GM13977 (cell line): Measurements from ENCODE around the gene CHST1.

Experiments used
- DNase-seq: peaks from one replicate; pipeline ENCODE4 v3.0.0; 2012; ENCODE audit warnings: low spot score
- CTCF ChIP-seq: IDR thresholded peaks from 2 replicates; pipeline ENCODE4 v1.5.1; 2012; ENCODE audit warnings: mild to moderate bottlenecking, control low read depth; ENCODE audit not compliant: insufficient read depth; ENCODE audit errors: extremely low read depth, missing control alignments
- in situ Hi-C: fragments of 300-500 bp; cut with MboI; formaldehyde crosslinking; loops from one replicate; pipeline ENCODE4 v1.12.0; 2022; ENCODE audit warnings: low sequenced_read_pairs, low pct_unique_long_range_greater_than_20kb, mixed read lengths, inconsistent platforms; ENCODE audit not compliant: unreplicated experiment

CHST1 gene

DNA sequence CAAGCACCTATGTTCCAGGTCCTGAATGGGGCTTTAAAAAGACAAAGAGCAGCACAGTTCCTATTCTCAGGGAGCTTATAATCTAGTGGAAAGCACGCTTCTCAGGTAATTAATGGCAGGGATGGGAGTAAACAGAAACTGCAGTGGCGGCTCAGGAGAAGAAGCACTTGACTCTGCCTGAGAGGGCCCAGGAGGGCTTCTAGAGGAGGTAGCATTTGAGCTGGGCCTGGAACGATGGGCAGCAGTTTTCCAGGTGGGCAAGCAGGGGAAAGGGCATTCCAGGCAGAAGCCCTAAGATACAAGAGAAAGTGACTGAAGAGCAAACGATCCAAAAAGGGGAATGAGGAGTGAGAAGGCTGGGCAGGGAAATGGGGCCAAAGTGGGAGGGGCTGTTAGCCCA is 37.1 kb upstream of the CHST1 start:
- no peak for TF ChIP-seq CTCF
- DNase-seq = no peak
- in situ Hi-C loops = no loop called here

DNA sequence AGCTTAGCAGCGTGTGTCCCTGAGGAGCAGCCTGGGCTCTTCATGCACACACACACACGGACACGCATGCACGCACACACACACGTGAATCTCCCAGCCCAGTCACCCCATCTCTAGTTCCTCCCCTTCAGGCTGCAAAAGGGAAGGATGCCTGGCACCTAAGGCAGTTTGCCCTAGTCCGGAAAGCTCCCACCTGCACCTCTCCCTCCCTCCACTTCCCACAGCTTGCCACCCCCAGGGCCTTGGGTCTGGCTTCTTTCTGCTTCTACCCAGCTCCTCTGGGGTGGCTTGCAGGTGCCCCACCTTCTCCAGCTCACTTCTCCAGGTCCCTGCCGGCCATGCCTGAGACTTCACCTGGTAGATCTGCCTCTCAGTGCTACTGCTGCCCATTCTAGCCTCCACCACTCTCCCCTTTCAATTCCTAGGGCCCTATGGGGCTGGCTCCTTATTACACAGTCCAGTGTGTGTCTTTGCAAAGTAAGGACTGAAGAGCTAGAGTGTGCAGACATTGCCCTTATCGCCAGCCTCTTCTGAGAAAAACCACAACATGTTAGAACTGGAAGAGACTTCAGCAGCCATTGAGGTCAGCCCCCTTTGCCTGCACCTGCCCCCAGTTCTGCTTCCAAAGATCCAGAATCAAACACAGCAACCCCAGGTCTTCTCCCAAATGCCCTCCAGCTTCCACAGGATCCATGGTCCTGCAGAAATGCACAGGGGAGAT is 33.5 kb upstream of the CHST1 start:
- TF ChIP-seq CTCF = no peak
- no peak for DNase-seq
- in situ Hi-C loops = no loop called here

- in situ Hi-C loops = no loop called here
- no peak for TF ChIP-seq CTCF
- DNase-seq = no peak
Measured at GRCh38 chr11:45692808-45693453, 27.5 kb upstream of the CHST1 start.

GRCh38 chr11:45688472-45689033 is 23.1 kb upstream of the CHST1 start:
- in situ Hi-C loops = no loop called here
- TF ChIP-seq CTCF = no peak
- no peak for DNase-seq

DNA sequence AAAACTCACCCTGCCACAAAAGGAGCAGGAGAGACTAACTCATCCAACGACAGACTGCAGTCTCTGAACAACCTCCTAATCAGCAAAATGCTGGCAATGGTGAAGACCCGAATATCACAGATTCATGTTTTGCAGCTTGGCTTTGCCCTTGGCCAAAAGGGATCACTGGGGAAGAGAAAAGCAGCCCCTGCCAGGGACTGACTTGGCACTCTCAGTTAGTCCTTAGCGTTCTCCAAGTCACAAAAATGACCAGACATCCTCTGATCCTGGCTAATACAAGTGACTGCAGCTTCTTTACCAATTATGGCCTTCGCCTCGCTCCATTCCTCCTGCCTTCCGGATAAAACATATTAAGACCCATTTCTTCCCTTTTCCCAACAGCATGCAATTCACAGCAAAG is 22.4 kb upstream of the CHST1 start:
- in situ Hi-C loops = no loop called here
- no peak for DNase-seq
- no peak for TF ChIP-seq CTCF

DNA sequence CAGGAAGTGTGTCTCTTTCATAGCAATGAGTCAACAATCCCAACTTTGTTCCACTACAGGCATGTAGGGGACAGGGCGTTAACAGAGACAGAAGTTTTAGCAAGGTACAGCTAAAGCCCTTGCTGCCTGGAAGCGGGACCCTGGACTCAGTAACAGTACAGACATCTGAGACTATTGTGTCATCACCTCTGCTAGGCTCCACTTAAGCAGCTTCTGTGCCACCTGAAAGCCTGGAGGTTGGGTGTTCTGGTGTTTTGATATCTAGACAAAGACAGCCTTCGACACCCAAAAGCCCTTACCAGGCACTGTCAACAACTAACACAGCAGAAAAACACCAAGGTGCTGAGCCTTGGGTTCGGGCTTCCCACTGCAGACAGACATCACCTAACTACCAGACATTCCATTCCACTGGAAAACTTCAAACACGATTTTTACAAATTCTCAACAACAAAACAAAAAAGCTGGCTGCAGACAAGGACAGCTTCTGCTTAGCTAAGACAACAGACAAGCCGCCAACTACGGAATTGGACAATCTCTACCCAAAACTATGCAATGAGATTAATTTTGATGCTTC is 20.6 kb upstream of the CHST1 start:
- DNase-seq = no peak
- TF ChIP-seq CTCF = no peak
- in situ Hi-C loops = no loop called here
